Spinal cord (tissue), 10 donors: ENCODE results near the gene RNF180. TPM values are rescaled to one million over a fixed set of nuclear protein-coding genes. Genes with fewer than 3 reads are reported as not detected.

ENCODE experiments used
- DNase-seq, 6 donors: peaks; one replicate each; pipeline versions ENCODE4 v3.0.0 to v3.0.0-alpha.2; 2013 to 2015; ENCODE audit warnings: low spot score in 6 of 6, low read depth in 4 of 6
- H3K27ac ChIP-seq: one replicate; pipeline ENCODE4 v1.5.1; 2013; ENCODE audit warnings: low read depth, low read length, control low read depth
- H3K27me3 ChIP-seq: one replicate; pipeline ENCODE4 v1.6.1; 2013; ENCODE audit warnings: low read length; ENCODE audit not compliant: control insufficient read depth, insufficient read depth
- H3K36me3 ChIP-seq: one replicate; pipeline ENCODE4 v1.6.1; 2013; ENCODE audit warnings: low read length; ENCODE audit not compliant: control insufficient read depth, insufficient read depth
- H3K4me1 ChIP-seq: one replicate; pipeline ENCODE4 v1.6.1; 2013; ENCODE audit warnings: low read length; ENCODE audit not compliant: control insufficient read depth, insufficient read depth
- H3K4me3 ChIP-seq: one replicate; pipeline ENCODE4 v1.5.1; 2013; ENCODE audit warnings: low read depth, low read length, control low read depth
- H3K9me3 ChIP-seq: one replicate; pipeline ENCODE4 v1.6.1; 2013; ENCODE audit warnings: low read length; ENCODE audit not compliant: control insufficient read depth, insufficient read depth
- WGBS: methylation state at CpG from one replicate; pipeline ENCODE4 v1.1.5; 2013; ENCODE audit warnings: missing lambda C conversion rate; ENCODE audit not compliant: insufficient coverage; 5-methylcytosine and 5-hydroxymethylcytosine counted together
- long read RNA-seq, 4 donors: transcript quantifications; one replicate each; lab custom pipeline, GENCODE V29; 2026
- polyA plus RNA-seq, 2 donors: library from polyadenylated mRNA; unstranded; fragments of 120-200 nt; gene quantifications; one replicate each; pipeline ENCODE4 v1.2.1, GENCODE V29; 2013; ENCODE audit not compliant: insufficient read length in 2 of 2
- total RNA-seq, 2 donors: library from RNA; depleted of rRNA in 1 of 2; stranded (reverse); fragments of 120-200 nt in 1 of 2; fragments of >200 nt in 1 of 2; gene quantifications; one replicate each; pipeline versions ENCODE4 v1.2.3 to v1.2.4, GENCODE V29; 2013 to 2014
- donor health status: healthy.

Gene RNF180, protein sequence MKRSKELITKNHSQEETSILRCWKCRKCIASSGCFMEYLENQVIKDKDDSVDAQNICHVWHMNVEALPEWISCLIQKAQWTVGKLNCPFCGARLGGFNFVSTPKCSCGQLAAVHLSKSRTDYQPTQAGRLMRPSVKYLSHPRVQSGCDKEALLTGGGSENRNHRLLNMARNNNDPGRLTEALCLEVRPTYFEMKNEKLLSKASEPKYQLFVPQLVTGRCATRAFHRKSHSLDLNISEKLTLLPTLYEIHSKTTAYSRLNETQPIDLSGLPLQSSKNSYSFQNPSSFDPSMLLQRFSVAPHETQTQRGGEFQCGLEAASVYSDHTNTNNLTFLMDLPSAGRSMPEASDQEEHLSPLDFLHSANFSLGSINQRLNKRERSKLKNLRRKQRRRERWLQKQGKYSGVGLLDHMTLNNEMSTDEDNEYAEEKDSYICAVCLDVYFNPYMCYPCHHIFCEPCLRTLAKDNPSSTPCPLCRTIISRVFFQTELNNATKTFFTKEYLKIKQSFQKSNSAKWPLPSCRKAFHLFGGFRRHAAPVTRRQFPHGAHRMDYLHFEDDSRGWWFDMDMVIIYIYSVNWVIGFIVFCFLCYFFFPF
- total RNA-seq (10 to 100 TPM; 16.6 to 39.4 TPM), polyA plus RNA-seq (10 to 100 TPM; 10.0 to 19.3 TPM)
- long read RNA-seq, donor 1, full-length matches to known transcripts, result 7 of 7 reads
- long read RNA-seq, donor 1, partial matches to known transcripts, result 0 of 7 reads
- long read RNA-seq, donor 1, other reads (novel, unspliced or antisense), result 0 of 7 reads
- long read RNA-seq, donor 2, full-length matches to known transcripts, result 1 of 1 reads
- long read RNA-seq, donor 2, partial matches to known transcripts, result 0 of 1 reads
- long read RNA-seq, donor 2, other reads (novel, unspliced or antisense), result 0 of 1 reads
- long read RNA-seq, donor 3, result 0 reads
- long read RNA-seq, donor 4, result 0 reads

DNA sequence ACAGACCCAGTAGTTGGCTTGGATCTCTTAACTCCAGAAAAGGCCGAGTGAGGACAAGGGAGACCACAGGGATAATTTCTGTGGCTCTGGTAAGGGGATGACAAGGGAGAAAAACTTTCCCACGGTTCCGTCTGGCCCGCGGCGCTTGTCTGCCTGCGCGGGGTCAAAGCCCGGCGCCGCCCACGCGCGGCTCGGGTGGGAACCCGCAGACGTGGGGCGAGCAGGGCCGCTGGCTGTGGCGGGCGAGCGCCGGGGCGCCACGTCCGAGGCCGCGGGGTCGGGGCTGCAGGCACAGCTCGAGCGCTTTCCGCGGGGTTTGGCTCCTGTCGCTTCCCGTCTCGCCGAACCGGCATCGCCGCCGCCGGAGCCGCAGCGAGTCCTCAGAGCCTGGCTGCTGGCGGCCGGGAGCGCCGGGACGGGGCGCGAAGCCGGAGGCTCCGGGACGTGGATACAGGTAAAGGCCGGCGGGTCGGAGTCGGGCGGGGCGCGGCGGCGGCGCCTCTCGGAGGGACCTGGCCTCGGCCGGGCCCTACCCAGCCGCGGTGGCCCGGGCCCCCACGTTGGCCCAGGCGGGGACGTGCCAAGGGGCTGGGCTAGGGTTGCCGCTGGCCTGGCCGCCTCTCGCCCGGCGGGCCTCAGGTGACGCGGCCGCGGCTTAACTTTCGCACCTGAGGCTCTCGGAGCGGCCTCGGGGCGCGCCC is at the start of gene RNF180:
Gene RNF180 (plus strand): TSS at position 344 of the 701 bp plus-strand sequence. CDS start 34,965 bp downstream, outside the sequence.
- under 1% methylated on average over 87 of the region's 88 CpGs for WGBS
- H3K27ac ChIP-seq, result peak within 1 kb of the TSS; percentile 55

DNA sequence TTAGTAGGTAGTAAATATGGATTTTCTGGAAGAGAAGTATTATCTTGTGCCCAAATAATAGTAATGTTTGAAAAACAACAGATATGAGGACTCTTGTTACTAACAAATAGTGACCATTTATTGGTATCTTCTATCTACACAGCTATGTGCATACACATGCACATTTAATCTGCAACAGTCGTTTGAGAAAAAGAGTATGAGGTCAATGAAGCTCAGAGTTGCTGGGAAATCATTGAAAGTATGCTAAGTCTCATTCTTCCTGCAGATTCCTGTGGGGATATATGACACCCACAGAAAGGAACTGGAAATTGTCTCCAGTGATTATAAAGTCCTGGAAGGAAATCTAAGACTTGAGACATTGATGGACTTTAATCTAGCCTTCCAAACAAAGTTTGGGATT is 40.1 kb upstream of the RNF180 start:
- no peaks in the 10 kb centered on the region for H3K4me1 ChIP-seq
- H3K4me3 ChIP-seq, result no peak overlapping the region
- no peaks in the 10 kb centered on the region for H3K36me3 ChIP-seq
- H3K27me3 ChIP-seq, result no peaks in the 10 kb centered on the region
- DNase-seq, result no peak
- WGBS, result 40% methylated on average over 1 of the region's 1 CpG
- H3K27ac ChIP-seq, result no peak overlapping the region
- no peaks in the 10 kb centered on the region for H3K9me3 ChIP-seq

More for the DNA sequence above, at the start of gene RNF180:
- DNase-seq, result peak in 5 of 6 donors; percentile 31 to 83 (median 50)
- H3K9me3 ChIP-seq, result no peaks in the 10 kb centered on the region
- no peaks in the 10 kb centered on the region for H3K4me1 ChIP-seq
- peak within 1 kb of the TSS; percentile 63 for H3K4me3 ChIP-seq
- peaks cover 2% of the 10 kb centered on the region for H3K27me3 ChIP-seq
- H3K36me3 ChIP-seq, result no peaks in the 10 kb centered on the region

DNA sequence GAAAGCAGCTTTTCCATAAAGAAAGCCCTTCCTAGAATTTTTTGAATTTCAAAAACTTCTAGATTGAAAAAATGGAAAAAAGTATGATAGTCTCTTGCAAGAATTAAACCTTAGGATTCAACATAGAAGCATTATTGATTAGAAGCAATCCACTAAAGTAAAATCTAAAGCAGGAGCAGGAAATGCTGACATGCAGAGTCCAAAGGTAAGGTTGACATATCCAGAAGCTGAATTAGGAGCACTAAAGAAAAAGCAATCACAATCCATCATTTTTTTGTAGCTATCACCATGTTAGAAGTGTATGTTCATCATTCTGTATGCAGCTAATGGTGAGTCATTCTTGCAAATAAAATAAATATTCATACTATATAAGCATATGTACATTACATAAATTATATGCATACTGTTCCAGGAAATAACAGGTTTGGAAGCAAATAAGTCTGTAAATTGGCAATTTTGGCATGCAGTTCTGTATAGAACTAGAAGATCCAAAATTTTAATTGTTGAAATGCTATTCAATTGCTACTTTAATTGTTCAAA is 39.4 kb upstream of the RNF180 start:
- Histone ChIP-seq H3K4me1 (no peaks in the 10 kb centered on the region), H3K9me3 (no peaks in the 10 kb centered on the region)

DNA sequence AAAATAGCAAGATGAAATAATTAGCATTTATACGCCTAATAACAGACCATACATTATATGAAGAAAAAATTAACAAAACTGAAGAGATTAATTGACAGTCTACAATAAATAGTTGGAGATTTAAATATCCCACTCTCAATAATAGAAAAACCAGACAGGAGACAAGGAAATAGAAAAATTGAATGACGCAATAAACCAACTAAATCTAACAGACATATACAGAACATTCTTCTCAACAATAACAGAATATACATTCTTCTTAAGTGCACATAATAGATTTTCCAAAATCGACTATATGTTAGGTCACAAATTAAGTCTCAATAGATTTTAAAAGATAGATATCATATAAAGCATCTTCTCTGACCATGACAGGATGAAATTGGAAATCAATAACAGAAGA is 25.6 kb upstream of the RNF180 start:
- no peaks in the 10 kb centered on the region for H3K9me3 ChIP-seq
- H3K36me3 ChIP-seq, result no peaks in the 10 kb centered on the region
- H3K27me3 ChIP-seq, result no peaks in the 10 kb centered on the region
- no peak overlapping the region for H3K4me3 ChIP-seq
- no CpG with 5 or more reads among the region's 3 CpGs for WGBS
- DNase-seq, result no peak
- no peak overlapping the region for H3K27ac ChIP-seq
- H3K4me1 ChIP-seq, result no peaks in the 10 kb centered on the region

More for the DNA sequence above, 39.4 kb upstream of the RNF180 start:
- DNase-seq, result peak in 1 of 6 donors; percentile 6
- Histone ChIP-seq H3K4me3 (no peak overlapping the region), H3K27ac (no peak overlapping the region), H3K36me3 (no peaks in the 10 kb centered on the region), H3K27me3 (no peaks in the 10 kb centered on the region)

DNA sequence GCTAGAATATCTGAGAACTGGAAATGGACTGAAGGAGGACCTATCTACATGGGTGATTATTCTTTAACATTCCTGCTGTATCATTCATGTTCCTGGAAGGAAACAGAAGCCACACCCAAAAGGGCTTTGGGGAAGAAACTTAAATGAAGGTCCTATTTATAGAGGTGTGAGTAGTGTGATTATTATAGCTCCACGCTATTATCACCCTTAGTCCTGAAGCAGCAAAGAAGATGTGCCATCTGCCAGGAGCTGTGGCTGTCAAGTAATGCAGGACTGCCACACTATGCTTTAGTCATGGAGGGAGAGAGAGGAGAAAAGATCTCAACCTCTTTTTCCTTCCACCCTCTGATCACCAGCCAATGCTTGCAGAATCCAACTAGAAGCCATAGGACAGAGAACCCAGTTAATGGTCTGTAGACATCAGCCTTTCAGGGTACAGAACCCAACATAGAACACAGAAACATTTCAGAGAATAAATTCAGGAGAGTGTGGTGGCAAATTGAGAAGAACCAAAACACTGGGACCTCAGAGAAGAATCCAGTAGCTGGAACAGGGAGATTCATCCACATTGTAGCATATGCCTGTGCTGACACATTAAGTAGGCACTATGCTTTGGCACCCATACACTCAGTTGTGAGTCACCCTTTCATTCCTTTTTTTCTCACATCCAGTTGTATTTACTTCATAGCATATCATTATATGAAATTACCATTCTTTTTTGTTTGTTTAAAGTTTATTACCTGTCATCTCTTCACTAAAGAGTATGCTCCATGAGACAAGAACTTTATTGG is 21.0 kb upstream of the RNF180 start:
- no peaks in the 10 kb centered on the region for H3K27me3 ChIP-seq
- WGBS, result no CpG with 5 or more reads among the region's 1 CpG
- no peak overlapping the region for H3K4me3 ChIP-seq
- peaks cover 3% of the 10 kb centered on the region for H3K4me1 ChIP-seq
- no peak for DNase-seq
- no peaks in the 10 kb centered on the region for H3K36me3 ChIP-seq
- H3K9me3 ChIP-seq, result no peaks in the 10 kb centered on the region
- no peak overlapping the region for H3K27ac ChIP-seq

DNA sequence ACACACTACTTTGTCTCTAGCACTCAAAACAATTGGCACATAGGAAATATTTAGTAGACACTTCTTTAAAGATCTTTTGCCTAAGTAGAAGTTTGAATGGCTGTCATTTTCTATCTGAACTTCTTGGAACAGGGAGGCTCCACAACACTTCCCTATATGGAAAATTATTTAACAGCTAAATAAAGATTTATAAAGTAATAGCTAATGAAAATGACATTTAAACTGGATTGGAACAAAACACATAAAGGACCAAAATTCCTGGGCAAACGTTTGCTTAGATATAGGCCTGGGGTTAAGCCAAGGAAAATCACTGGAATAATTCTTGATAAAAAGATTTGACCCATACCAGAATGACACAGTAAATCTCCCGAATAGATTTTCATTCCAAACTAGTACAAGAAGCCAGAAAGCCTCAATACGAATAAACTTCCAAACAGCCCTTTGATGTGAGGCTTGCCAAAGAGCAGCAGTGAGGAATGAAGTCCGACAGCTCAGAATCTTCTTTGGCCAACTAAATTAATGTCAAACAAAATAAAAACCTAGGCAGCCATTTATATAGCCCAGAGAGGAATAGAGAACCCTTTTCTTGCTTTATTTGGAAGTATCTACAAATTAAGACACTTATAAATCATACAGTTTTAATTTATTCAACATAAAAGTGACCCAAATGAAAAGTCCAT is 20.3 kb upstream of the RNF180 start:
- Histone ChIP-seq H3K27me3 (no peaks in the 10 kb centered on the region), H3K27ac (no peak overlapping the region), H3K4me1 (peaks cover 3% of the 10 kb centered on the region), H3K36me3 (no peaks in the 10 kb centered on the region), H3K4me3 (no peak overlapping the region), H3K9me3 (no peaks in the 10 kb centered on the region)
- DNase-seq, result peak in 1 of 6 donors; percentile 16
- WGBS, result no CpG with 5 or more reads among the region's 4 CpGs

DNA sequence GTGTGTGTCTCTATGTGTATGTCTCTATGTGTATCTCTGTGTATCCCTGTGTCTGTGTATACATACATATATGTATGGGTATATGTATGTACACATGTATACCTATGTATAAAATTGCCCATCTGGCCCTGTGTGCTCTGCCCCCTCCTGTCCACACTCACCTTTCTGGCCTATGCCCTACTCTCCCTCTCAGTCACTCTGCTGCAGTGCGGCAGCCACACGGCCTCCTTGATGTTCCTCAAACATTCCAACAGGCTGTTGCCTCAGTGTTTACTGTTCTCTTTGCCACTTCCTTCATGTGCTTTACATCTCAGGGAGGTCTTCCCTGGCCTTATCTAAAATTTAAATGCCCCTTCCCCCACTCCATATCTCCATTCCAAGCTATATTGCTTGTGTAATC is 18.3 kb upstream of the RNF180 start:
- H3K27me3 ChIP-seq, result no peaks in the 10 kb centered on the region
- WGBS, result 89% methylated on average over 2 of the region's 2 CpGs
- no peaks in the 10 kb centered on the region for H3K9me3 ChIP-seq
- H3K36me3 ChIP-seq, result no peaks in the 10 kb centered on the region
- H3K4me3 ChIP-seq, result no peak overlapping the region
- DNase-seq, result no peak
- H3K27ac ChIP-seq, result no peak overlapping the region
- peaks cover 3% of the 10 kb centered on the region for H3K4me1 ChIP-seq

DNA sequence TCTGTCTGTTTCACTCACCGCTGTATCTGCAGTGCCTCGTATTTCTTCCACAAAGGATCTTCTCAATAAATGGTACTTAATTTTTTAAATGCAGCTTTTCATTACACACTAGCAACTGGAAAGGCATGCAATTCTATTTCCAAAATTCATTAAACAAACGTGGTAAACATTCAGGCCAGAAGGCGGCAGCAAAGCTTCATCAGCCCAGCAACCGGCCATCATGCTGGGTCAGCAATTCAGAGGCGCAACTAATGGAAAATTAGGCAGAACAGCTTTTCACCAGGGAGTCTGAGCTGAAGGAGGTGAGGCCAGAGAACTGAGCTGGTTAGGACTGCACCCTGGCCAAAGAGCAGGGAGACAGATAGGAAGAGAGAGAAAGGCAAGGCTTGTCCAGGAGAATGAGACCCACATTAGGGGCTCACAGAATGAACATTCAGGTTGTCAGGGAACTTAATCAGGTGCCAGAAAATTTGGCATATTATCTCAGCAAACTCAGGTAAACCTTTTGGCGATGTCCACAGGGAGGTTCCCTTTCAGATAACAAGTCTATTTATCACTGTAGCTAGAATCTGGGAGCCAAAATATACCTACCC is 17.7 kb upstream of the RNF180 start:
- H3K27ac ChIP-seq, result no peak overlapping the region
- WGBS, result 0% methylated on average over 4 of the region's 7 CpGs
- DNase-seq, result peak in 5 of 6 donors; percentile 48 to 88 (median 55)

More for the DNA sequence above, 17.7 kb upstream of the RNF180 start:
- Histone ChIP-seq H3K4me3 (no peak overlapping the region), H3K9me3 (no peaks in the 10 kb centered on the region), H3K27me3 (no peaks in the 10 kb centered on the region), H3K4me1 (peaks cover 3% of the 10 kb centered on the region), H3K36me3 (no peaks in the 10 kb centered on the region)
